Trophoblast cell (in vitro differentiated cells and primary cell): Measurements from ENCODE around the gene UBE2G1.

Experiments used
- DNase-seq, 2 donors: peaks; one replicate each; pipeline ENCODE4 v3.0.0-alpha.2; 2016
- H2AFZ ChIP-seq: 2 replicates; pipeline ENCODE4 v1.6.1; 2013; ENCODE audit warnings: low read length, moderate library complexity, mild to moderate bottlenecking; ENCODE audit not compliant: insufficient read depth, poor library complexity
- H2AK5ac ChIP-seq: 2 replicates; pipeline ENCODE4 v1.6.1; 2013; ENCODE audit warnings: mild to moderate bottlenecking, low read length
- H2BK120ac ChIP-seq: 2 replicates; pipeline ENCODE4 v1.6.1; 2013; ENCODE audit warnings: low read length, mild to moderate bottlenecking, moderate library complexity; ENCODE audit not compliant: insufficient read depth, poor library complexity
- H2BK12ac ChIP-seq: 2 replicates; pipeline ENCODE4 v1.6.1; 2013; ENCODE audit warnings: mild to moderate bottlenecking, low read length, moderate library complexity
- H2BK5ac ChIP-seq: 2 replicates; pipeline ENCODE4 v1.6.1; 2013; ENCODE audit warnings: low read length, low read depth, moderate library complexity, mild to moderate bottlenecking; ENCODE audit not compliant: poor library complexity
- H3K14ac ChIP-seq: 2 replicates; pipeline ENCODE4 v1.6.1; 2013; ENCODE audit warnings: mild to moderate bottlenecking, low read length
- H3K18ac ChIP-seq: 2 replicates; pipeline ENCODE4 v1.6.1; 2013; ENCODE audit warnings: mild to moderate bottlenecking, low read length
- H3K23ac ChIP-seq: 2 replicates; pipeline ENCODE4 v1.6.1; 2013; ENCODE audit warnings: low read length
- H3K27ac ChIP-seq: 2 replicates; pipeline ENCODE4 v1.5.1; 2013; ENCODE audit warnings: low read depth, mild to moderate bottlenecking, inconsistent platforms, low read length, moderate library complexity
- H3K27me3 ChIP-seq: 2 replicates; pipeline ENCODE4 v1.6.1; 2013; ENCODE audit warnings: inconsistent platforms, mild to moderate bottlenecking, low read length, moderate library complexity; ENCODE audit not compliant: insufficient read depth
- H3K36me3 ChIP-seq, 2 experiments: 1 replicate in 1 of 2; 2 replicates in 1 of 2; pipeline ENCODE4 v1.6.1; 2013; ENCODE audit warnings: low read length in 2 of 2, mild to moderate bottlenecking in 2 of 2, moderate library complexity in 1 of 2; ENCODE audit not compliant: insufficient read depth in 2 of 2, control insufficient read depth in 1 of 2
- H3K4ac ChIP-seq: 2 replicates; pipeline ENCODE4 v1.6.1; 2013; ENCODE audit warnings: low read depth, mild to moderate bottlenecking, low read length, moderate library complexity
- H3K4me1 ChIP-seq, 2 experiments: 1 replicate in 1 of 2; 2 replicates in 1 of 2; pipeline ENCODE4 v1.6.1; 2013; ENCODE audit warnings: low read length in 2 of 2, mild to moderate bottlenecking in 2 of 2, moderate library complexity in 1 of 2; ENCODE audit not compliant: insufficient read depth in 2 of 2, control insufficient read depth in 1 of 2
- H3K4me2 ChIP-seq: 2 replicates; pipeline ENCODE4 v1.6.1; 2013; ENCODE audit warnings: inconsistent platforms, mild to moderate bottlenecking, low read length, moderate library complexity
- H3K4me3 ChIP-seq: 2 replicates; pipeline ENCODE4 v1.5.1; 2013; ENCODE audit warnings: mild to moderate bottlenecking, low read depth, low read length, inconsistent platforms
- H3K79me1 ChIP-seq: one replicate; pipeline ENCODE4 v1.6.1; 2013; ENCODE audit warnings: low read length
- H3K79me2 ChIP-seq: 2 replicates; pipeline ENCODE4 v1.6.1; 2013; ENCODE audit warnings: low read length, mild to moderate bottlenecking; ENCODE audit not compliant: control insufficient read depth, insufficient read depth, poor library complexity
- H3K9ac ChIP-seq: 2 replicates; pipeline ENCODE4 v1.6.1; 2013; ENCODE audit warnings: mild to moderate bottlenecking, low read length
- H3K9me3 ChIP-seq: 2 replicates; pipeline ENCODE4 v1.6.1; 2013; ENCODE audit warnings: low read depth, mild to moderate bottlenecking, control low read depth, inconsistent platforms, low read length; ENCODE audit not compliant: insufficient read depth
- H4K12ac ChIP-seq: 2 replicates; pipeline ENCODE4 v1.6.1; 2013; ENCODE audit warnings: low read depth, mild to moderate bottlenecking, low read length, moderate library complexity
- H4K8ac ChIP-seq: 2 replicates; pipeline ENCODE4 v1.6.1; 2013; ENCODE audit warnings: low read depth, mild to moderate bottlenecking, low read length, moderate library complexity
- H4K91ac ChIP-seq: one replicate; pipeline ENCODE4 v1.6.1; 2013; ENCODE audit warnings: low read depth, mild to moderate bottlenecking, low read length, moderate library complexity
- WGBS: extraction: QIAGEN DNeasy Blood & Tissue Kit; methylation state at CpG from one replicate; pipeline ENCODE4 v1.1.7; 2013; ENCODE audit warnings: missing lambda C conversion rate; ENCODE audit not compliant: insufficient read length, insufficient coverage; ENCODE audit errors: extremely low coverage; 5-methylcytosine and 5-hydroxymethylcytosine counted together

The UBE2G1 gene

DNA sequence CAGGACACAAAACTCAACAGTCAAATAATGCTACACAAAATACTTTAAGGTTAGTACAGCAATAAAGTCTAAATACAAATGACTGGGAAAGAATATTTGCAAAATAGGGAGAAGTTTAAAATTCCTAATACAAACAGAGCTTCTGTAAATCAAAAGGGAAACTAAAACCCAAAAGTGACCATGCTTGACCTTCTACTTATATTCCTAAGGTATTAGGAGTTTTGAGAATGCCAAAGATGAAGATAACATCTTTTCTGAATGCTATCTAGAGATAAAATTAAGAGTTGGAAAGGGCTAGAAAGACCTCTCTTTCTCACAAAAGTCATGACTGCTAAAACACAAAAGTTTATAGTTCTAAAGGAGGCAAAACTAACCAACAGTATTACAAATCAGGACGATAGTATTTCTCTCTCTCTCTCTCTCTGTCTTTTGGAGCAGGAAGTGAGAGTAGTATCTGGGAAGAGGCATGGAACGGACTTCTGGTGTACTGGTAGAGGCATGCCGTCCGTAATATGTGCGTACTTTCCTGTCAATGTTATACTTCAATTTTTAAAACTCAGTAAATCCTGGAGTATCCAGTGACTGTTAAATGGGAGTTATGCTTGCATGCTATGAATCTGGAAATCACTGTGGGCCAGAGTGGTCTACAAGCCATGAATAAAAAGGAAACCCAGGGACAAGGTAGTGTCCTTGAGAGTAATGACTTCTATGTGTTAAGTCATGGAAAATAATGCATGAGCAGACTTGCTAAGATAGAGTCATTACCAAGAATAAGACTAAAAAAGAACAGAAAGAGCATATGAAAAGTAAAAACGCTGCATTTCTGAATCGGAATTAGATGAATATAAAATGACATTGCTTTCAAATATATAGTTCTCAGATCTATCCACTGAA lies 53.0 kb downstream of the UBE2G1 start:
- no CpG with 5 or more reads among the region's 7 CpGs for WGBS
- no peak overlapping the region for H3K27ac ChIP-seq
- no peak overlapping the region for H3K14ac ChIP-seq
- H4K12ac ChIP-seq: no peak overlapping the region
- peaks cover 18% of the 10 kb centered on the region for H3K79me2 ChIP-seq
- H4K8ac ChIP-seq: no peak overlapping the region
- H3K23ac ChIP-seq: no peak overlapping the region
- H3K4me3 ChIP-seq: no peak overlapping the region
- no peak overlapping the region for H2AK5ac ChIP-seq
- H3K27me3 ChIP-seq: no peaks in the 10 kb centered on the region
- H3K9ac ChIP-seq: no peak overlapping the region
- H3K9me3 ChIP-seq: no peaks in the 10 kb centered on the region
- H2BK120ac ChIP-seq: no peak overlapping the region
- no peak overlapping the region for H3K4ac ChIP-seq
- no peak overlapping the region for H4K91ac ChIP-seq
- DNase-seq: peak in 1 of 2 donors; percentile 69
- no peak overlapping the region for H2BK12ac ChIP-seq
- H3K18ac ChIP-seq: no peak overlapping the region
- H2BK5ac ChIP-seq: no peak overlapping the region
- peaks cover 0 to 4% of the 10 kb centered on the region in 2 experiments for H3K36me3 ChIP-seq
- H2AFZ ChIP-seq: no peak overlapping the region
- peaks cover 5 to 11% of the 10 kb centered on the region in 2 experiments for H3K4me1 ChIP-seq
- H3K79me1 ChIP-seq: peaks cover 3% of the 10 kb centered on the region
- no peak overlapping the region for H3K4me2 ChIP-seq

DNA sequence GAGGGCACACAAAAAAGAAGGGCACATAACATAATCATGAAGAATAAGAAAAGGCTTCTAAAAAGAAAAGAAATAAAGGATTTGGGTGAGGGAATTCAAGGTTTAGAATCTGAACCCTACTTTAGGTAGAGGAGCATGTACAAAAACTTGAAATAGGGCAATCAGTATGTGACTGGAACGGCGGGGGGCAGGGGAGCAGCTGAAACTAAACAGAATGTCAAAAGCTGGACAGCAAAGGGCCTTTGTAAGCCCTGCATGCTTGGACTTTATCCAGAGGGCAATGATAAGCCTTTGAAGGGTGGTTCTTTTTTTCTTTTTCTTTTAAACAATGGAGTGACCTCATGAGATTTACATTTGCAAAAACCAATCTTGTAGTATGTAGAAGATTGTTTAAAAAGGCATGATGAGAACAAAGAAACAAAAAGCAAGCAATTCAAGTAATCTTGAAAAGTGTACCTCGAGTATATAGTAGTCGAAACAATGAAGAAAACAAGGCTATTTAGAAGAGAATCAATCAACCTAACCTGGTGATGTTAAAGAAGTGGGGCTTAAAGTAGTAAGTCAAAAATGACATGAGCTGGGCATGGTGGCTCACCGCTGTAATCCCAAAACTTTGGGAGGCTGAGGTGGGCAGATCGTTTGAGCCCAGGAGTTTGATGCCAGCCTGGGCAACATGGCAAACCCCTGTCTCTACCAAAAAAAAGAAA lies 56.0 kb downstream of the UBE2G1 start:
- H3K4me1 ChIP-seq: peaks cover 0 to 9% of the 10 kb centered on the region in 2 experiments
- no peak overlapping the region for H3K27ac ChIP-seq
- no peak overlapping the region for H3K9ac ChIP-seq
- no peak overlapping the region for H3K4me3 ChIP-seq
- no peak overlapping the region for H4K91ac ChIP-seq
- no peak overlapping the region for H2BK12ac ChIP-seq
- no peak overlapping the region for H2AFZ ChIP-seq
- no peak for DNase-seq
- no peaks in the 10 kb centered on the region for H3K9me3 ChIP-seq
- no peaks in the 10 kb centered on the region for H3K79me1 ChIP-seq
- no peak overlapping the region for H2AK5ac ChIP-seq
- H4K12ac ChIP-seq: no peak overlapping the region
- H3K27me3 ChIP-seq: no peaks in the 10 kb centered on the region
- WGBS: no CpG with 5 or more reads among the region's 6 CpGs
- H2BK5ac ChIP-seq: no peak overlapping the region
- peaks cover 8 to 10% of the 10 kb centered on the region in 2 experiments for H3K36me3 ChIP-seq
- no peak overlapping the region for H3K23ac ChIP-seq
- no peak overlapping the region for H3K14ac ChIP-seq
- peak overlapping the region; percentile 70 for H3K4ac ChIP-seq
- H3K4me2 ChIP-seq: no peak overlapping the region
- H3K79me2 ChIP-seq: peaks cover 11% of the 10 kb centered on the region
- H3K18ac ChIP-seq: peak overlapping the region; percentile 58
- H4K8ac ChIP-seq: no peak overlapping the region
- no peak overlapping the region for H2BK120ac ChIP-seq

DNA sequence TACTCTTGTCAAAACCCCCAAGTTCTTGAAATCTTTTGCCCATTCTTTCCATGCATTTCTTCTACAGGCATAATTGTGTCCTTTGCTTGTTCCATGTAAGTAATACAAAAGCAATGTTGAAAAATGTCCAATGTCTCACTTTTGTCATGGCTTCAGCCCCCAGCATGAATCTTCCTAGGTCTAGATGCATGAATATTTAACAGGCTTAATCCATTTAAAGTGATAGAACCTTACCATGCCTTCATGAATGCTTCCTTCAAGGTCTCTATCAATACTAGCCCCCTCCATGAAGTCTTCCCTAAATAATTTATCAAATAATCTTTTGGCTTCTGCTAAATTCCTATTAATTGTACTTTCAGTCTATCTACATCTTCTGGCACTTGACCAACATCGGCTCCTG lies 56.6 kb downstream of the UBE2G1 start:
- Histone ChIP-seq H2BK120ac (no peak overlapping the region), H3K4me3 (no peak overlapping the region), H3K79me1 (no peaks in the 10 kb centered on the region), H3K27me3 (no peaks in the 10 kb centered on the region), H3K14ac (no peak overlapping the region), H3K9me3 (no peaks in the 10 kb centered on the region), H4K91ac (no peak overlapping the region), H3K79me2 (peaks cover 11% of the 10 kb centered on the region), H2BK12ac (no peak overlapping the region), H3K4me1 (peaks cover 0 to 9% of the 10 kb centered on the region in 2 experiments), H2BK5ac (no peak overlapping the region), H3K4me2 (no peak overlapping the region), H4K12ac (no peak overlapping the region), H3K36me3 (peaks cover 8 to 12% of the 10 kb centered on the region in 2 experiments), H2AK5ac (no peak overlapping the region), H3K4ac (peak overlapping the region; percentile 46), H4K8ac (no peak overlapping the region), H3K9ac (no peak overlapping the region), H3K18ac (no peak overlapping the region), H2AFZ (no peak overlapping the region), H3K27ac (no peak overlapping the region), H3K23ac (no peak overlapping the region)
- DNase-seq: no peak
- WGBS: no CpG with 5 or more reads among the region's 1 CpG

DNA sequence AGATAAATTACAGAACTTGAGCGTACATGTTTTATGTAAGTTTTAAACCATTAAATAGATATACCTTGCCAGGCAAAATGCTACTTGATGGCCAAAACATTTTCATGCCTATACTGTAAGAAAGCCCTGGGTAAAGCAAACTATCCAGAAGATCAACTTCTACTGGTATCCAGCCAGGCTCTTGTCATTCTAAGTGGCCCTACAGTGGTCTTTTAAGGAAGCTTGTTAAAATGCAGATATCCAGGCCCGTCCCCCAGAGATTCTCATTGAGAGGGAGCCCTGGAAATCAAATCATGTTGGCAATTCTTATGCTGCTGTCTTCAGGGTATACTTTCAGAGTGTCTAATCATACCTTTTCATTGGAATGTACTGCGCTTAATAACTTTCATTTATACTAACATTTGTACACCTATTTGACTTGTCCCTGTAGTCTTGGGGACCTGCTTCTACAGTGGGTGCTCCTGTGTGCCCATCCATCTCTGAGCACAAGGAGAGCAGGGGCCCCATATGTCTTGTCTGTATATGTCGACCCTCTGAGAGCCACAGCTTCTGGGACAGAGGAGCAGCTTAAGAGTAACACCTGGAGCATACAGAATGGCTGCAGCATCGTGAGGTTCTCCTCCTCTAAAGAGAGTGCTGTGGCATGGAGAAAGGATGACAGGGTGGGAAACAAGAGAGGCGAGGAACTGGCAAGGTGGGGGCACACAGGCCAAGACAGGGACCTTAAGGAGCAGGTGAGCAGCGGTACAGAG lies 59.1 kb downstream of the UBE2G1 start:
- Histone ChIP-seq H3K9ac (no peak overlapping the region), H3K9me3 (no peaks in the 10 kb centered on the region), H4K12ac (no peak overlapping the region), H3K79me1 (no peaks in the 10 kb centered on the region), H3K4ac (peak overlapping the region; percentile 57), H3K18ac (no peak overlapping the region), H2BK120ac (no peak overlapping the region), H3K27ac (no peak overlapping the region), H2BK5ac (no peak overlapping the region), H3K79me2 (peaks cover 11% of the 10 kb centered on the region), H2AK5ac (no peak overlapping the region), H2BK12ac (no peak overlapping the region), H3K36me3 (peaks cover 11 to 15% of the 10 kb centered on the region in 2 experiments), H3K23ac (no peak overlapping the region), H3K4me2 (no peak overlapping the region), H3K14ac (no peak overlapping the region), H3K4me1 (peaks cover 0 to 6% of the 10 kb centered on the region in 2 experiments), H2AFZ (no peak overlapping the region), H4K91ac (no peak overlapping the region), H3K27me3 (no peaks in the 10 kb centered on the region), H3K4me3 (no peak overlapping the region), H4K8ac (no peak overlapping the region)
- WGBS: no CpG with 5 or more reads among the region's 7 CpGs
- DNase-seq: no peak
